ENCODE measurements around the gene ABCC5.

The ABCC5 gene

GRCh38 chr3:183896610-183897009 lies 121.1 kb downstream of the ABCC5 start:
- Histone ChIP-seq H3K27ac (ENCODE audit: low read length, poor library complexity, severe bottlenecking) (no peak overlapping the region), H3K27me3 (ENCODE audit: control insufficient read depth in 1 of 2, insufficient read depth in 1 of 2, low read length in 2 of 2) (peaks cover 42 to 60% of the 10 kb centered on the region in 2 experiments), H3K14ac (ENCODE audit: low read length in 2 of 2) (no peak overlapping the region), H3K18ac (ENCODE audit: low read depth in 1 of 2, low read length in 2 of 2) (no peak overlapping the region), H2AFZ (ENCODE audit: low read depth, low read length) (no peak overlapping the region), H2BK15ac (ENCODE audit: low read depth, poor library complexity, severe bottlenecking) (no peak overlapping the region), H2BK120ac (ENCODE audit: low read depth, low read length) (no peak overlapping the region), H4K8ac (ENCODE audit: low read length) (no peak overlapping the region), H3K4ac (ENCODE audit: low read depth in 1 of 2, low read length in 2 of 2) (no peak overlapping the region), H2AK5ac (ENCODE audit: low read length, severe bottlenecking) (no peak overlapping the region), H3K4me3 (ENCODE audit: insufficient read depth in 1 of 2, low read depth in 1 of 2, low read length in 2 of 2) (no peak overlapping the region), H4K91ac (ENCODE audit: low read length) (no peak overlapping the region), H3K36me3 (ENCODE audit: control insufficient read depth in 1 of 2, insufficient read depth in 2 of 2, low read depth in 1 of 2, low read length in 2 of 2) (no peaks in the 10 kb centered on the region), H3K23ac (ENCODE audit: low read length in 2 of 2) (no peak overlapping the region), H3K79me1 (replicated peaks; ENCODE audit: low read length, poor library complexity, severe bottlenecking) (no peaks in the 10 kb centered on the region), H3K4me2 (ENCODE audit: low read length, poor library complexity, severe bottlenecking) (no peak overlapping the region), H2BK5ac (ENCODE audit: low read depth, low read length, poor library complexity, severe bottlenecking) (no peak overlapping the region), H3K9me3 (ENCODE audit: control insufficient read depth, low read length) (no peaks in the 10 kb centered on the region), H3K9ac (ENCODE audit: low read length) (no peak overlapping the region), H2BK12ac (ENCODE audit: low read length in 2 of 2) (no peak overlapping the region), H3K4me1 (ENCODE audit: control insufficient read depth, insufficient read depth, low read depth, low read length) (no peaks in the 10 kb centered on the region)
- WGBS: 86% methylated on average over 1 of the region's 2 CpGs
- DNase-seq: no peak

- 77% methylated on average over 3 of the region's 3 CpGs for WGBS
- Histone ChIP-seq H3K9me3 (ENCODE audit: control insufficient read depth, low read length) (no peaks in the 10 kb centered on the region), H3K4me3 (ENCODE audit: insufficient read depth in 1 of 2, low read depth in 1 of 2, low read length in 2 of 2) (no peak overlapping the region), H4K91ac (ENCODE audit: low read length) (no peak overlapping the region), H3K23ac (ENCODE audit: low read length in 2 of 2) (no peak overlapping the region), H2BK15ac (ENCODE audit: low read depth, poor library complexity, severe bottlenecking) (no peak overlapping the region), H2AFZ (ENCODE audit: low read depth, low read length) (no peak overlapping the region), H3K4ac (ENCODE audit: low read depth in 1 of 2, low read length in 2 of 2) (no peak overlapping the region), H2BK12ac (ENCODE audit: low read length in 2 of 2) (no peak overlapping the region), H3K14ac (ENCODE audit: low read length in 2 of 2) (no peak overlapping the region), H2BK5ac (ENCODE audit: low read depth, low read length, poor library complexity, severe bottlenecking) (no peak overlapping the region), H3K4me2 (ENCODE audit: low read length, poor library complexity, severe bottlenecking) (no peak overlapping the region), H3K9ac (ENCODE audit: low read length) (no peak overlapping the region), H3K36me3 (ENCODE audit: control insufficient read depth in 1 of 2, insufficient read depth in 2 of 2, low read depth in 1 of 2, low read length in 2 of 2) (no peaks in the 10 kb centered on the region), H2AK5ac (ENCODE audit: low read length, severe bottlenecking) (no peak overlapping the region), H4K8ac (ENCODE audit: low read length) (no peak overlapping the region), H3K27ac (ENCODE audit: low read length, poor library complexity, severe bottlenecking) (no peak overlapping the region), H3K79me1 (replicated peaks; ENCODE audit: low read length, poor library complexity, severe bottlenecking) (no peaks in the 10 kb centered on the region), H3K4me1 (ENCODE audit: control insufficient read depth, insufficient read depth, low read depth, low read length) (no peaks in the 10 kb centered on the region), H2BK120ac (ENCODE audit: low read depth, low read length) (no peak overlapping the region), H3K27me3 (ENCODE audit: control insufficient read depth in 1 of 2, insufficient read depth in 1 of 2, low read length in 2 of 2) (peaks cover 42 to 55% of the 10 kb centered on the region in 2 experiments), H3K18ac (ENCODE audit: low read depth in 1 of 2, low read length in 2 of 2) (no peak overlapping the region)
- DNase-seq: no peak
Measured at GRCh38 chr3:183896184-183896583, 121.5 kb downstream of the ABCC5 start.

- Histone ChIP-seq H3K4me2 (ENCODE audit: low read length, poor library complexity, severe bottlenecking) (no peak overlapping the region), H2BK120ac (ENCODE audit: low read depth, low read length) (no peak overlapping the region), H3K9ac (ENCODE audit: low read length) (no peak overlapping the region), H3K14ac (ENCODE audit: low read length in 2 of 2) (no peak overlapping the region), H3K79me1 (replicated peaks; ENCODE audit: low read length, poor library complexity, severe bottlenecking) (no peaks in the 10 kb centered on the region), H2BK12ac (ENCODE audit: low read length in 2 of 2) (no peak overlapping the region), H3K4me3 (ENCODE audit: insufficient read depth in 1 of 2, low read depth in 1 of 2, low read length in 2 of 2) (no peak overlapping the region), H3K23ac (ENCODE audit: low read length in 2 of 2) (peak overlapping the region in 1 of 2 experiments; percentile 5), H3K36me3 (ENCODE audit: control insufficient read depth in 1 of 2, insufficient read depth in 2 of 2, low read depth in 1 of 2, low read length in 2 of 2) (no peaks in the 10 kb centered on the region), H3K27ac (ENCODE audit: low read length, poor library complexity, severe bottlenecking) (no peak overlapping the region), H2AFZ (ENCODE audit: low read depth, low read length) (no peak overlapping the region), H4K8ac (ENCODE audit: low read length) (no peak overlapping the region), H3K4me1 (ENCODE audit: control insufficient read depth, insufficient read depth, low read depth, low read length) (no peaks in the 10 kb centered on the region), H2BK15ac (ENCODE audit: low read depth, poor library complexity, severe bottlenecking) (no peak overlapping the region), H3K27me3 (ENCODE audit: control insufficient read depth in 1 of 2, insufficient read depth in 1 of 2, low read length in 2 of 2) (peaks cover 42 to 58% of the 10 kb centered on the region in 2 experiments), H3K4ac (ENCODE audit: low read depth in 1 of 2, low read length in 2 of 2) (no peak overlapping the region), H4K91ac (ENCODE audit: low read length) (no peak overlapping the region), H3K9me3 (ENCODE audit: control insufficient read depth, low read length) (no peaks in the 10 kb centered on the region), H3K18ac (ENCODE audit: low read depth in 1 of 2, low read length in 2 of 2) (no peak overlapping the region), H2BK5ac (ENCODE audit: low read depth, low read length, poor library complexity, severe bottlenecking) (no peak overlapping the region), H2AK5ac (ENCODE audit: low read length, severe bottlenecking) (no peak overlapping the region)
- 89% methylated on average over 6 of the region's 6 CpGs for WGBS
- no peak for DNase-seq
Measured at GRCh38 chr3:183895774-183896173, 121.9 kb downstream of the ABCC5 start.

- Histone ChIP-seq H3K9ac (ENCODE audit: low read length) (no peak overlapping the region), H3K14ac (ENCODE audit: low read length in 2 of 2) (no peak overlapping the region), H2BK120ac (ENCODE audit: low read depth, low read length) (no peak overlapping the region), H4K91ac (ENCODE audit: low read length) (no peak overlapping the region), H3K18ac (ENCODE audit: low read depth in 1 of 2, low read length in 2 of 2) (no peak overlapping the region), H2BK15ac (ENCODE audit: low read depth, poor library complexity, severe bottlenecking) (no peak overlapping the region), H2BK5ac (ENCODE audit: low read depth, low read length, poor library complexity, severe bottlenecking) (no peak overlapping the region), H3K9me3 (ENCODE audit: control insufficient read depth, low read length) (no peaks in the 10 kb centered on the region), H3K36me3 (ENCODE audit: control insufficient read depth in 1 of 2, insufficient read depth in 2 of 2, low read depth in 1 of 2, low read length in 2 of 2) (no peaks in the 10 kb centered on the region), H3K27me3 (ENCODE audit: control insufficient read depth in 1 of 2, insufficient read depth in 1 of 2, low read length in 2 of 2) (peaks cover 42 to 54% of the 10 kb centered on the region in 2 experiments), H3K79me1 (replicated peaks; ENCODE audit: low read length, poor library complexity, severe bottlenecking) (no peaks in the 10 kb centered on the region), H2BK12ac (ENCODE audit: low read length in 2 of 2) (no peak overlapping the region), H3K23ac (ENCODE audit: low read length in 2 of 2) (no peak overlapping the region), H3K4me2 (ENCODE audit: low read length, poor library complexity, severe bottlenecking) (no peak overlapping the region), H2AK5ac (ENCODE audit: low read length, severe bottlenecking) (no peak overlapping the region), H4K8ac (ENCODE audit: low read length) (no peak overlapping the region), H2AFZ (ENCODE audit: low read depth, low read length) (no peak overlapping the region), H3K4ac (ENCODE audit: low read depth in 1 of 2, low read length in 2 of 2) (no peak overlapping the region), H3K4me1 (ENCODE audit: control insufficient read depth, insufficient read depth, low read depth, low read length) (no peaks in the 10 kb centered on the region), H3K27ac (ENCODE audit: low read length, poor library complexity, severe bottlenecking) (no peak overlapping the region), H3K4me3 (ENCODE audit: insufficient read depth in 1 of 2, low read depth in 1 of 2, low read length in 2 of 2) (no peak overlapping the region)
- DNase-seq: peak; percentile 65
- 20% methylated on average over 5 of the region's 5 CpGs for WGBS
Measured at GRCh38 chr3:183895296-183895695, 122.4 kb downstream of the ABCC5 start.
